HEK293 (cell line): ENCODE results near the gene TMEM114.

Experiments used
- ATF2 ChIP-seq: fragments of 450-650 bp; formaldehyde crosslinking; IDR thresholded peaks from 2 replicates; pipeline ENCODE4 v1.5.1; 2016; ENCODE audit warnings: missing biosample characterization, missing genetic modification characterization, low read depth
- BCL6B ChIP-seq: fragments of 450-650 bp; formaldehyde crosslinking; IDR thresholded peaks from 2 replicates; pipeline ENCODE4 v1.5.1; 2017; ENCODE audit warnings: missing biosample characterization, missing genetic modification characterization
- HOXA7 ChIP-seq: sonication (generic); formaldehyde crosslinking; IDR thresholded peaks from 2 replicates; pipeline ENCODE4 v1.8.1; 2022; ENCODE audit warnings: missing genetic modification reagents, borderline replicate concordance
- KLF9 ChIP-seq: fragments of 450-650 bp; formaldehyde crosslinking; IDR thresholded peaks from 2 replicates; pipeline ENCODE4 v1.5.1; 2016; ENCODE audit warnings: missing biosample characterization, missing genetic modification characterization, low read depth
- PRDM4 ChIP-seq: fragments of 450-650 bp; formaldehyde crosslinking; IDR thresholded peaks from 2 replicates; pipeline ENCODE4 v1.5.1; 2017; ENCODE audit warnings: missing biosample characterization, missing genetic modification characterization
- RBAK ChIP-seq: fragments of 450-650 bp; formaldehyde crosslinking; IDR thresholded peaks from 2 replicates; pipeline ENCODE4 v1.5.1; 2016; ENCODE audit warnings: missing biosample characterization, missing genetic modification characterization
- SP3 ChIP-seq: fragments of 450-650 bp; formaldehyde crosslinking; IDR thresholded peaks from 2 replicates; pipeline ENCODE4 v1.5.1; 2016; ENCODE audit warnings: missing biosample characterization, missing genetic modification characterization
- SP7 ChIP-seq: fragments of 450-650 bp; formaldehyde crosslinking; IDR thresholded peaks from 2 replicates; pipeline ENCODE4 v1.5.1; 2016; ENCODE audit warnings: missing biosample characterization, missing genetic modification characterization
- WT1 ChIP-seq: fragments of 450-650 bp; formaldehyde crosslinking; IDR thresholded peaks from 2 replicates; pipeline ENCODE4 v1.5.1; 2016; ENCODE audit warnings: missing biosample characterization, missing genetic modification characterization
- YY2 ChIP-seq: fragments of 450-650 bp; formaldehyde crosslinking; IDR thresholded peaks from 2 replicates; pipeline ENCODE4 v1.5.1; 2016; ENCODE audit warnings: missing biosample characterization, missing genetic modification characterization
- ZBTB49 ChIP-seq: fragments of 450-650 bp; formaldehyde crosslinking; IDR thresholded peaks from 2 replicates; pipeline ENCODE4 v1.5.1; 2016; ENCODE audit warnings: missing biosample characterization, missing genetic modification characterization, low read depth
- ZIC2 ChIP-seq: fragments of 450-650 bp; formaldehyde crosslinking; IDR thresholded peaks from 2 replicates; pipeline ENCODE4 v1.5.1; 2016; ENCODE audit warnings: missing biosample characterization, missing genetic modification characterization
- ZNF10 ChIP-seq: fragments of 450-650 bp; formaldehyde crosslinking; IDR thresholded peaks from 2 replicates; pipeline ENCODE4 v1.5.1; 2017; ENCODE audit warnings: missing biosample characterization, missing genetic modification characterization
- ZNF121 ChIP-seq: fragments of 450-650 bp; formaldehyde crosslinking; IDR thresholded peaks from 2 replicates; pipeline ENCODE4 v1.5.1; 2016; ENCODE audit warnings: missing biosample characterization, missing genetic modification characterization
- ZNF132 ChIP-seq: fragments of 450-650 bp; formaldehyde crosslinking; IDR thresholded peaks from 2 replicates; pipeline ENCODE4 v1.5.1; 2017; ENCODE audit warnings: missing biosample characterization, missing genetic modification characterization, borderline replicate concordance
- ZNF148 ChIP-seq: fragments of 450-650 bp; formaldehyde crosslinking; IDR thresholded peaks from 2 replicates; pipeline ENCODE4 v1.5.0; 2017; ENCODE audit warnings: missing biosample characterization, missing genetic modification characterization, borderline replicate concordance
- ZNF157 ChIP-seq: fragments of 450-650 bp; formaldehyde crosslinking; IDR thresholded peaks from 2 replicates; pipeline ENCODE4 v1.5.1; 2016; ENCODE audit warnings: missing biosample characterization, missing genetic modification characterization
- ZNF266 ChIP-seq: fragments of 450-650 bp; formaldehyde crosslinking; IDR thresholded peaks from 2 replicates; pipeline ENCODE4 v1.5.1; 2016; ENCODE audit warnings: missing biosample characterization, missing genetic modification characterization, low read depth
- ZNF501 ChIP-seq: fragments of 450-650 bp; formaldehyde crosslinking; IDR thresholded peaks from 2 replicates; pipeline ENCODE4 v1.5.1; 2016; ENCODE audit warnings: missing biosample characterization, missing genetic modification characterization
- ZNF530 ChIP-seq: fragments of 450-650 bp; formaldehyde crosslinking; IDR thresholded peaks from 2 replicates; pipeline ENCODE4 v1.5.1; 2016; ENCODE audit warnings: low read depth, missing biosample characterization, missing genetic modification characterization
- ZNF558 ChIP-seq: fragments of 450-650 bp; formaldehyde crosslinking; IDR thresholded peaks from 2 replicates; pipeline ENCODE4 v1.5.1; 2016; ENCODE audit warnings: missing biosample characterization, missing genetic modification characterization
- ZNF580 ChIP-seq: fragments of 450-650 bp; formaldehyde crosslinking; IDR thresholded peaks from 2 replicates; pipeline ENCODE4 v1.5.1; 2016; ENCODE audit warnings: missing biosample characterization, missing genetic modification characterization
- ZNF600 ChIP-seq: fragments of 450-650 bp; formaldehyde crosslinking; IDR thresholded peaks from 2 replicates; pipeline ENCODE4 v1.5.1; 2016; ENCODE audit warnings: missing biosample characterization, missing genetic modification characterization
- ZNF624 ChIP-seq: fragments of 450-650 bp; formaldehyde crosslinking; IDR thresholded peaks from 2 replicates; pipeline ENCODE4 v1.5.1; 2017; ENCODE audit warnings: missing biosample characterization, missing genetic modification characterization
- ZNF654 ChIP-seq: fragments of 450-650 bp; formaldehyde crosslinking; IDR thresholded peaks from 2 replicates; pipeline ENCODE4 v1.5.1; 2016; ENCODE audit warnings: low read depth, missing biosample characterization, missing genetic modification characterization
- ZNF692 ChIP-seq: fragments of 450-650 bp; formaldehyde crosslinking; IDR thresholded peaks from 2 replicates; pipeline ENCODE4 v1.5.1; 2016; ENCODE audit warnings: missing biosample characterization, missing genetic modification characterization
- ZNF791 ChIP-seq: fragments of 450-650 bp; formaldehyde crosslinking; IDR thresholded peaks from 2 replicates; pipeline ENCODE4 v1.5.1; 2016; ENCODE audit warnings: missing biosample characterization, missing genetic modification characterization
- ZSCAN16 ChIP-seq: fragments of 450-650 bp; formaldehyde crosslinking; IDR thresholded peaks from 2 replicates; pipeline ENCODE4 v1.5.1; 2016; ENCODE audit warnings: missing biosample characterization, missing genetic modification characterization
- ZSCAN23 ChIP-seq: fragments of 450-650 bp; formaldehyde crosslinking; IDR thresholded peaks from 2 replicates; pipeline ENCODE4 v1.5.1; 2016; ENCODE audit warnings: missing biosample characterization, missing genetic modification characterization

The TMEM114 gene

GRCh38 chr16:8621572-8622314 is 31.4 kb upstream of the TMEM114 start, which contains the start of gene METTL22 (continued):
- TF ChIP-seq ZNF148 (tag by site-specific recombination) (no peak), WT1 (tag by site-specific recombination) (no peak), ZNF580 (tag by site-specific recombination) (no peak), ZNF501 (tag by site-specific recombination) (no peak; the same call in 1 of the 2 replicates), ZNF558 (tag by site-specific recombination) (no peak), ZNF10 (tag by site-specific recombination) (no peak), PRDM4 (peak; percentile 32; the same call in 1 of the 2 replicates), ZNF600 (tag by site-specific recombination) (no peak; the same call in 1 of the 2 replicates), ZBTB49 (tag by site-specific recombination) (no peak), ZNF266 (tag by site-specific recombination) (no peak), ZNF791 (tag by site-specific recombination) (no peak), ZNF530 (no peak), BCL6B (no peak), YY2 (peak; percentile 87), SP3 (tag by site-specific recombination) (peak; percentile 66), RBAK (no peak), ZNF157 (tag by site-specific recombination) (no peak), ZNF692 (tag by site-specific recombination) (peak; percentile 62), ZSCAN23 (tag by site-specific recombination) (no peak), HOXA7 (CRISPR knock-in tag) (no peak), KLF9 (tag by site-specific recombination) (0 out of 2 replicates have a peak, but pooled peaks have one; percentile 30), ZNF121 (tag by site-specific recombination) (no peak), ZNF654 (tag by site-specific recombination) (no peak), ATF2 (tag by site-specific recombination) (no peak), ZSCAN16 (tag by site-specific recombination) (no peak), ZNF132 (tag by site-specific recombination) (no peak), ZIC2 (tag by site-specific recombination) (no peak), SP7 (tag by site-specific recombination) (peak; percentile 42; the same call in 1 of the 2 replicates), ZNF624 (tag by site-specific recombination) (no peak)
